Measurements from ENCODE around the gene VAT1L. TPM values are rescaled to one million over a fixed set of nuclear protein-coding genes. Genes with fewer than 3 reads are reported as not detected.
"Not testable (repeated sequence)": the region's sequence is repeated elsewhere in the genome, so short reads cannot be mapped to it uniquely, and the experiment has no call there.

VAT1L gene
- total and polyA plus RNA-seq, 9 donors, result 0.05 to 2.3 (median 0.23) TPM

GRCh38 chr16:77946823-77947222 lies 158.5 kb downstream of the VAT1L start:
- 8 to 14% (median 9%) methylated on average over 4 of the region's 4 CpGs for WGBS, 3 donors
- Histone ChIP-seq H3K9me3 (no peaks in the 10 kb centered on the region), H3K27ac (no peak overlapping the region), H3K27me3 (no peaks in the 10 kb centered on the region), H3K4me3 (no peak overlapping the region), H3K4me1 (ENCODE audit: insufficient read depth) (no peaks in the 10 kb centered on the region), H3K36me3 (no peaks in the 10 kb centered on the region)
- intact Hi-C loops (cut with DNase I), result no loop called here
- DNase-seq, result no peak
- TF ChIP-seq POLR2A (IDR thresholded peaks at IDR 0.05) (no peak), EP300 (IDR thresholded peaks at IDR 0.05) (no peak)
- TF ChIP-seq, protein P1, sequence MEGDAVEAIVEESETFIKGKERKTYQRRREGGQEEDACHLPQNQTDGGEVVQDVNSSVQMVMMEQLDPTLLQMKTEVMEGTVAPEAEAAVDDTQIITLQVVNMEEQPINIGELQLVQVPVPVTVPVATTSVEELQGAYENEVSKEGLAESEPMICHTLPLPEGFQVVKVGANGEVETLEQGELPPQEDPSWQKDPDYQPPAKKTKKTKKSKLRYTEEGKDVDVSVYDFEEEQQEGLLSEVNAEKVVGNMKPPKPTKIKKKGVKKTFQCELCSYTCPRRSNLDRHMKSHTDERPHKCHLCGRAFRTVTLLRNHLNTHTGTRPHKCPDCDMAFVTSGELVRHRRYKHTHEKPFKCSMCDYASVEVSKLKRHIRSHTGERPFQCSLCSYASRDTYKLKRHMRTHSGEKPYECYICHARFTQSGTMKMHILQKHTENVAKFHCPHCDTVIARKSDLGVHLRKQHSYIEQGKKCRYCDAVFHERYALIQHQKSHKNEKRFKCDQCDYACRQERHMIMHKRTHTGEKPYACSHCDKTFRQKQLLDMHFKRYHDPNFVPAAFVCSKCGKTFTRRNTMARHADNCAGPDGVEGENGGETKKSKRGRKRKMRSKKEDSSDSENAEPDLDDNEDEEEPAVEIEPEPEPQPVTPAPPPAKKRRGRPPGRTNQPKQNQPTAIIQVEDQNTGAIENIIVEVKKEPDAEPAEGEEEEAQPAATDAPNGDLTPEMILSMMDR (IDR thresholded peaks at IDR 0.05), result no peak

DNA sequence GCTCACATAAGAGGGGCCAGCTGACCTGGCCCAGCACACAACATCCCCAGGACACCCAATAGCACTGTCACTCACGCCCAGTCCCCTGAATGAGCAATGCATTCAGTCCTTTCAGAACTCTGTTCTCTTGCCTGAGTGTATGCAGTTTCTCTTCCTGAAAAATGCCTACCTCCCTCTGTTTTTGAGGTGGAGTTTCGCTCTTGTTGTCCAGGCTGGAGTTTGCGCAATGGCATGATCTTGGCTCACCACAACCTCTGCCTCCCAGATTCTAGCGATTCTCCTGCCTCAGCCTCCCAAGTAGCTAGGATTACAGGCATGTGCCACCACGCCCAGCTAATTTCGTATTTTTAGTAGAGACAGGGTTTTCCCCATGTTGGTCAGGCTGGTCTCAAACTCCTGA lies 159.2 kb downstream of the VAT1L start:
- H3K27ac ChIP-seq; H3K9me3 ChIP-seq; H3K4me1 ChIP-seq (ENCODE audit: insufficient read depth); intact Hi-C loops (cut with DNase I); H3K27me3 ChIP-seq; DNase-seq; H3K4me3 ChIP-seq; H3K36me3 ChIP-seq: not testable (repeated sequence)
- 84 to 94% (median 90%) methylated on average over 6 of the region's 6 CpGs for WGBS, 3 donors

DNA sequence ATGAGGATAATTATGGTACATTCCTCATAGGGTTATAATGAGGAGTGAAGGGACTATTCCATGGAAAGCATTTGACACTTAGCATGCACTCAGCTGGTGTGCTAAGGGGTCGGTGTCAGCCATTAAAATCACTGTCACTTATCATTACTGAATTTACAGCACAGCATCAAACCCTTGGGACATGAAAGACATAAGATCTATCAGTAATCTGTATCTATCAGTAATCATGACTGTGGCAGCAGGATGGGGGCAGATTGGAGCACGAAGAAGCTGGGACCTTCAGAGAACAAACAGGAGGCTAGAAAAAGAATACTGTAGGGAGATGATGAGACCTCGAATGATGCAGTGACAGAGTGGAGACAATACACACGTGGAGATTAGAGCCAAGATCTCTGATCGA lies 160.5 kb downstream of the VAT1L start:
- Histone ChIP-seq H3K36me3 (no peaks in the 10 kb centered on the region), H3K27ac (no peak overlapping the region), H3K9me3 (no peaks in the 10 kb centered on the region), H3K4me1 (ENCODE audit: insufficient read depth) (no peaks in the 10 kb centered on the region), H3K27me3 (no peaks in the 10 kb centered on the region), H3K4me3 (no peak overlapping the region)
- no peak for DNase-seq
- 50 to 62% (median 59%) methylated on average over 5 of the region's 5 CpGs for WGBS, 3 donors
- intact Hi-C loops (cut with DNase I), result no loop called here
- TF ChIP-seq EP300 (IDR thresholded peaks at IDR 0.05), result no peak
- TF ChIP-seq, protein P1 (IDR thresholded peaks at IDR 0.05), result no peak
- TF ChIP-seq POLR2A (IDR thresholded peaks at IDR 0.05), result no peak

DNA sequence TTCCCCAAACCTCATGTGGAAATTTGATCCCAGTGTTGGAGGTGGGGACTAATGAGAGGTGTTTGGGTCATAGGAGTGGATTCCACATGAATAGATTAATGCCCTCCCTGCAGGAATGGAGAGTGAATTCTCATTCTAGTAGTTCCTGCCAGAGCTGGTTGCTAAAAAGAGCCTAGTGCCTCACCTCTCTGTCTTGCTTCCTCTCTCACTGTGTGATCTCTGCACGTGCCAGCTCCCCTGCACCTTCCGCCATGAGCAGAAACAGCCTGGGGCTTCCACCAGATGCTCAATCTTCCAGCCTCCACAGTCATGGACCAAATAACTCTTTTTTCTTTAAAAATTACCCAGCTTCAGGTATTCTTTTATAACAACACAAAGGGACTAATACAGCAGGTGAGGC lies 161.1 kb downstream of the VAT1L start:
- Histone ChIP-seq H3K36me3 (no peaks in the 10 kb centered on the region), H3K9me3 (no peaks in the 10 kb centered on the region), H3K27me3 (no peaks in the 10 kb centered on the region), H3K4me1 (ENCODE audit: insufficient read depth) (no peaks in the 10 kb centered on the region), H3K27ac (no peak overlapping the region), H3K4me3 (no peak overlapping the region)
- intact Hi-C loops (cut with DNase I), result no loop called here
- 57 to 70% (median 67%) methylated on average over 2 of the region's 2 CpGs for WGBS, 3 donors
- TF ChIP-seq, protein P1 (IDR thresholded peaks at IDR 0.05), result no peak
- no peak for TF ChIP-seq POLR2A (IDR thresholded peaks at IDR 0.05)
- no peak for TF ChIP-seq EP300 (IDR thresholded peaks at IDR 0.05)
- DNase-seq, result no peak

- H3K36me3 ChIP-seq, result no peaks in the 10 kb centered on the region
- no peaks in the 10 kb centered on the region for H3K9me3 ChIP-seq
- WGBS, 3 donors, result 5 to 17% (median 9%) methylated on average over 2 of the region's 2 CpGs
- no peaks in the 10 kb centered on the region for H3K4me1 ChIP-seq (ENCODE audit: insufficient read depth)
- DNase-seq, result no peak
- intact Hi-C loops (cut with DNase I), result no loop called here
- no peaks in the 10 kb centered on the region for H3K27me3 ChIP-seq
- no peak overlapping the region for H3K4me3 ChIP-seq
- TF ChIP-seq POLR2A (IDR thresholded peaks at IDR 0.05) (no peak), EP300 (IDR thresholded peaks at IDR 0.05) (no peak)
- no peak overlapping the region for H3K27ac ChIP-seq
Measured at GRCh38 chr16:77951788-77952187, 163.4 kb downstream of the VAT1L start.

DNA sequence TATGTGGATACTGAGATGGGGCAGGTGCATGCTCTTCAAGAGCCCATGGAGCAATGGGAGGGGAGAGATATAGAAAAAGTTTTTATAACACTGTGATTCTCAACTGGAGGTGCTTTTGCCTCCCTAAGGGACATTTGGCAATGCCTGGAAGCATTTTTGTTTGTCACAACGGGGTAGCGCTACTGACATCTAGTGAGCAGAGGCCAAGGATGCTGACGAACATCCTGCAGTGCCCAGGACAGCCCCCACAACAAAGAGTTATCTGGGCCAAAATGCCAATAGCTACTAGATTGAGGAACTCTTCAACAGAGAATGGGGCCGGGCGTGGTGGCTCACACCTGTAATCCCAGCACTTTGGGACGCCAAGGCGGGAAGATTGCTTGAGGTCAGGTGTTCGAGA lies 166.8 kb downstream of the VAT1L start:
- 79 to 84% (median 83%) methylated on average over 8 of the region's 8 CpGs for WGBS, 3 donors
- Histone ChIP-seq H3K36me3 (no peaks in the 10 kb centered on the region), H3K4me3 (no peak overlapping the region), H3K9me3 (no peaks in the 10 kb centered on the region), H3K27me3 (no peaks in the 10 kb centered on the region), H3K27ac (no peak overlapping the region), H3K4me1 (ENCODE audit: insufficient read depth) (no peaks in the 10 kb centered on the region)
- TF ChIP-seq POLR2A (IDR thresholded peaks at IDR 0.05), result no peak
- TF ChIP-seq, protein P1 (IDR thresholded peaks at IDR 0.05), result no peak
- no peak for TF ChIP-seq EP300 (IDR thresholded peaks at IDR 0.05)
- DNase-seq, result no peak
- intact Hi-C loops (cut with DNase I), result no loop called here

Measured in ovary (tissue), 9 donors.